Thymus (tissue), 11 donors: ENCODE data around the gene DLG5. TPM values are rescaled to one million over a fixed set of nuclear protein-coding genes. Genes with fewer than 3 reads are reported as not detected.

ENCODE experiments used
- DNase-seq, 9 donors: peaks; one replicate each; pipeline ENCODE4 v3.0.0-alpha.2; 2013; ENCODE audit warnings: low spot score in 9 of 9, low read depth in 6 of 9, missing footprints in 1 of 9
- H3K27ac ChIP-seq, 2 donors: one replicate each; pipeline ENCODE4 v1.5.1; 2013; ENCODE audit warnings: control low read depth in 1 of 2, low read depth in 1 of 2, low read length in 1 of 2, mild to moderate bottlenecking in 1 of 2, moderate library complexity in 1 of 2
- H3K27me3 ChIP-seq, 2 donors: one replicate each; pipeline ENCODE4 v1.5.1; 2013; ENCODE audit warnings: low read length in 1 of 2; ENCODE audit not compliant: control insufficient read depth in 2 of 2, insufficient read depth in 1 of 2
- H3K36me3 ChIP-seq, 2 donors: one replicate each; pipeline ENCODE4 v1.5.1; 2013; ENCODE audit warnings: low read length in 1 of 2, mild to moderate bottlenecking in 1 of 2, moderate library complexity in 1 of 2; ENCODE audit not compliant: control insufficient read depth in 2 of 2, insufficient read depth in 2 of 2
- H3K4me1 ChIP-seq, 2 donors: one replicate each; pipeline ENCODE4 v1.5.1; 2013; ENCODE audit warnings: low read length in 2 of 2; ENCODE audit not compliant: control insufficient read depth in 2 of 2, insufficient read depth in 2 of 2
- H3K4me3 ChIP-seq, 2 donors: one replicate each; pipeline ENCODE4 v1.5.1; 2013; ENCODE audit warnings: low read length in 2 of 2, control low read depth in 1 of 2, mild to moderate bottlenecking in 1 of 2
- H3K9me3 ChIP-seq, 2 donors: one replicate each; pipeline ENCODE4 v1.5.1; 2013; ENCODE audit warnings: low read length in 1 of 2, mild to moderate bottlenecking in 1 of 2; ENCODE audit not compliant: control insufficient read depth in 2 of 2, insufficient read depth in 1 of 2
- WGBS: extraction: QIAGEN DNeasy Blood & Tissue Kit; methylation state at CpG from one replicate; pipeline ENCODE4 v1.1.7; 2013; 5-methylcytosine and 5-hydroxymethylcytosine counted together
- polyA plus RNA-seq: library from polyadenylated mRNA; stranded (reverse); fragments of 200-250 nt; gene quantifications from one replicate; pipeline ENCODE4 v1.2.3, GENCODE V29; 2013
- total RNA-seq: library from RNA; stranded (reverse); fragments of 120-200 nt; gene quantifications from one replicate; pipeline ENCODE4 v1.2.4, GENCODE V29; 2013
- donor health status: healthy.

Gene DLG5
- total and polyA plus RNA-seq, 2 donors, result 6.6 to 25.8 TPM

DNA sequence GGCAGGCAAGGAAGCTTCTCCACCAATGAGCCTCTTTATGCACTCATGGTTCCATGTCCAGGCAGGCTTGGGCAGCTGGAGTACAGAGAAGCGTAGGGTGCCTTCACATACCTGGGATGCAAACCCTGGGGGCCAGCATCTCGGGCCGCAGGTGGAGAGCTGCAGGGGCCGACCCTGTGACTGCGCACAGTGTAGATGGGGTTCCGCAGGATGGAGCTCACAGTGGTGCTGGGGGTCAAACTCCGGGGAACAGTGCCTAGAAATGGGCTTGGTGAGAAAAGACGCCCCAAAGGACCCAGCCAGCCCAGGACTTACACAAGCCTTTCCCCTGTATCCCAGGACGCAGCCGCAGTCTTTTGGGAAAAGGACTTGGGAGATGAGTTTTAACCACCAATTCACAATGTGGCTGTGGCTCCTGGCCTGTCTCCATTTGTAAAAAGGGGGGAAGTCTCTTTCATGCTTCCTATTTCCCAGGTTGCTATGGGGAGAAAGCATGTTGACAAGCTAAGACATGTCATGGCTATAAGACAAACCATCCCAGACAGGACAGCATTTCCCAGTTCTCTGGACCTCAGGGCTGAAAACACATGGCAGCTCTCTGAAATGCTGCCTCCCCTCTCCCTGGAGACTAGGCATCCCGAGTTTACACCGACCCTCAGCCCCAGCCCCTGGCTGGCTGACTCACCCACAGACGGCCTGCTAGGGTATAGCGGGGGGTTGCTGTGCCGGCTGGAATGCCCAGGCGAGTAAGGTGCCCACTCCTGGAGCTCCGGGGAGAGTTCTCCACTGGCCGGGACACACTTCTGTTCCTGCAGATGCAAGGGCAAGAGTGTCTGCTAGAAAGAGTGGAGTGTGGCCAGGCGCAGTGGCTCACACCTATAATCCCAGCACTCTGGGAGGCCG, 107.1 kb downstream of the DLG5 start:
- Histone ChIP-seq H3K4me1 (peaks cover 0 to 8% of the 10 kb centered on the region in 2 donors), H3K36me3 (no peaks in the 10 kb centered on the region), H3K4me3 (no peak overlapping the region), H3K27me3 (no peaks in the 10 kb centered on the region), H3K9me3 (no peaks in the 10 kb centered on the region), H3K27ac (no peak overlapping the region)
- 95% methylated on average over 20 of the region's 20 CpGs for WGBS
- DNase-seq, result no peak

DNA sequence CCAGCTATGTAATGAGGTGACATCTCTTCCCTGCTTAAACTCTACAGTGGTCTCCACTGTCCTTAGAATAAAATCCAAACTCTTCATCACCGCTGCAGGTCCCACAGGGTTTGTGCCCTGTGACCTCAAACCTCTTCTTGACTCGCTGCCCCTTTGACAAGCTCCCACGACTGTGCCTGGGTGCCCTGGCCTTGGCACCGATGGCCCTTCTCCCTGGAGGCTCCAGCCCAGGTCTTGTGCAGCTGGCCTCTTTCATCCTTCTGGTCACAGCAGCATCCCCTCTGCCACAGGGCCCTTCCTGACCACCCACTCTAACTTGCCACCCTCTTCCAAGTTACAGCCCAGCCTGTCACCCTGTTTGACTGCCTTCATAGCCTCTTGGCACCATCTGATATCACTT, 108.2 kb downstream of the DLG5 start:
- Histone ChIP-seq H3K27me3 (no peaks in the 10 kb centered on the region), H3K4me1 (peaks cover 0 to 8% of the 10 kb centered on the region in 2 donors), H3K4me3 (no peak overlapping the region), H3K36me3 (no peaks in the 10 kb centered on the region), H3K9me3 (no peaks in the 10 kb centered on the region), H3K27ac (no peak overlapping the region)
- 99% methylated on average over 4 of the region's 4 CpGs for WGBS
- DNase-seq, result no peak

DNA sequence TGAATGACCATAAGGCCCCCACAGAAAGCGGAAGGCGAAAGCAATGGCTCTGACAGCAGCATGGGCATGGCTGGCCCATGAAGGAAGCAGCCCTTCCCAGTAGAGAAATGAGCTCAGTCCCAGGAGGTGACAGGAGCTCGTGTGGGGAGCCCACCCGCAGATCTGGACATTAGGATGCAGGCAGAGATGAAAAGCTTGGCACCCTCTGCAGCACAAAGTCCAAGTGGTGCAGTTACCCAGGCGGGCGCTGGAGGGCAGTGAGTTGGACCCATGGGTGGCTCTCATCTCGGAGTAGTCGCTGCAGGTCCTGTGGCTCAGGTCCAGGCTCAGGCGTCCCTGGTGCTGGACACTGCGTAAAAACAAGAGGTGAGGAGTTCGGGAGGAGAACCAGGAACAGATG, 109.0 kb downstream of the DLG5 start:
- H3K27ac ChIP-seq, result no peak overlapping the region
- H3K27me3 ChIP-seq, result no peaks in the 10 kb centered on the region
- H3K36me3 ChIP-seq, result no peaks in the 10 kb centered on the region
- H3K4me3 ChIP-seq, result no peak overlapping the region
- peaks cover 0 to 8% of the 10 kb centered on the region in 2 donors for H3K4me1 ChIP-seq
- DNase-seq, result no peak
- 98% methylated on average over 11 of the region's 11 CpGs for WGBS
- no peaks in the 10 kb centered on the region for H3K9me3 ChIP-seq

DNA sequence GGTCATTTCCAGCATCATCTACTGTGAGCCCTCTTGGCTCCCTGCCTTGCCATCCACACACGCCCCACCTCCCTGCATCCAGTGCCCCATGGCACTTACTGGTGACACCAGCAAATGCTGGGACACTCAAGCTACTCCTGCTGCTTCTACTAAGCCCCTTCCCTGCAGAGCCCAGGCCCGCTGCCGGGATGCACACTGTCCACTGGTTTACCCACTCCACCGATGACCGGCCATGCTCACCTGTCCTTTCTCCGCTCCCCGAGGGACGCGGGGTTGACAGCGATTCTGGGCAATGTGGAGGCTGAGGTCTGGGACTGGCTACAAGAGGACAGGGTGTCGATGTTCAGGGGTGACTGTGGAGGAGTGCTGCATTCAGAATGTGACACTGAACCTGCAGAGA, 110.2 kb downstream of the DLG5 start:
- peaks cover 0 to 8% of the 10 kb centered on the region in 2 donors for H3K4me1 ChIP-seq
- DNase-seq, result no peak
- no peaks in the 10 kb centered on the region for H3K9me3 ChIP-seq
- H3K4me3 ChIP-seq, result no peak overlapping the region
- WGBS, result 97% methylated on average over 11 of the region's 11 CpGs
- no peaks in the 10 kb centered on the region for H3K36me3 ChIP-seq
- no peaks in the 10 kb centered on the region for H3K27me3 ChIP-seq
- no peak overlapping the region for H3K27ac ChIP-seq

DNA sequence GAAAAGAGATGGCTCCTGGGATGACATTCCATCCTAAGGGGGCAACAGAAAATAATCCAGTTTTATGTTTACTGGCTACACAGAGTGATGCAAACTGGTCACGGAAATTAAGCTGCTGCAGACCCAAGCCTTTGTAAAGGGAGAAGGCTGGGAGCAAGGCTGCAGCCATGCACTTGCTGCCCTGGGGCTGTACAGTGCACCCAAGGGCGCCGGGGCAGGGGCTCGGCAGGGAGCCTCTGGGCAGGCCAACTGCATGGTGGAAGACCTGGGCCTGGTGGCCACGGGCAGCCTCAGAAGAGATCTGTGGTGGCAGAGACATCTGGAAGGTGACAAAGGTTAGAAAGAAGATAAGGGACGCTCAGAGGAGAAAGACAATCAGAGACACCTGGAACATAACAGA, 113.8 kb downstream of the DLG5 start:
- no peaks in the 10 kb centered on the region for H3K9me3 ChIP-seq

DNA sequence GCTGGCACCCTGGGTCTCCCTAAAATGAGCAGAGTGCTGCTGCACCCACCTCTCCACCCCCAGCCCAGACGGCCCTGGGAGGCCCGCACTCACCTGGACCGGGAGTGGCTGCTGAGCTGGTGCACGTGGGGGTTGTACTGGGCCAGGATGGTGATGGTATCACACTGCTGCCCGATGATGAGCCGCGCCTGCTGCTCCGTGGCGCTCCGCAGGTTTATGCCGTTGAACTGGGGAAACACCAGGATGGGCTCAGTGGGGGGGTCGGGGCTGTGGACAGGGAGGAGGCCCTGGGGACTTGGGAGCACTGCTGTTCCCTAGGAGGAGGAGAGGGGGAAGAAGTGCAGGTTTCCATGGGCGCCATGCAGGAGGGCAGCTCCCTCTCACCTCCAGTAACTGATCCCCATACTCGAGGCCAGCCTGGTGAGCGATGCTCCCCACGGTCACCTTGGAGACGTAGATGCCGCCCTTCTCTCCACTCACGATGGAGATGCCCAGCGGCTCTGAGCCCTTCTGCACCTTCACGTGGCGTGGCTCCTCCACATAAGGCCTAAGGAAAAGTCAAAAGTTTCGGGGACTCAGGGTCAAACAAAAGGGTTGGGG, 114.6 kb downstream of the DLG5 start:
- Histone ChIP-seq H3K4me3 (no peak overlapping the region), H3K4me1 (no peaks in the 10 kb centered on the region), H3K27ac (no peak overlapping the region), H3K9me3 (no peaks in the 10 kb centered on the region), H3K27me3 (no peaks in the 10 kb centered on the region), H3K36me3 (no peaks in the 10 kb centered on the region)
- 97% methylated on average over 23 of the region's 23 CpGs for WGBS
- DNase-seq, result no peak

More for the DNA sequence above, 113.8 kb downstream of the DLG5 start:
- no peaks in the 10 kb centered on the region for H3K36me3 ChIP-seq
- H3K4me1 ChIP-seq, result no peaks in the 10 kb centered on the region
- H3K27ac ChIP-seq, result no peak overlapping the region
- H3K27me3 ChIP-seq, result no peaks in the 10 kb centered on the region
- 96% methylated on average over 6 of the region's 6 CpGs for WGBS
- no peak overlapping the region for H3K4me3 ChIP-seq
- DNase-seq, result no peak

DNA sequence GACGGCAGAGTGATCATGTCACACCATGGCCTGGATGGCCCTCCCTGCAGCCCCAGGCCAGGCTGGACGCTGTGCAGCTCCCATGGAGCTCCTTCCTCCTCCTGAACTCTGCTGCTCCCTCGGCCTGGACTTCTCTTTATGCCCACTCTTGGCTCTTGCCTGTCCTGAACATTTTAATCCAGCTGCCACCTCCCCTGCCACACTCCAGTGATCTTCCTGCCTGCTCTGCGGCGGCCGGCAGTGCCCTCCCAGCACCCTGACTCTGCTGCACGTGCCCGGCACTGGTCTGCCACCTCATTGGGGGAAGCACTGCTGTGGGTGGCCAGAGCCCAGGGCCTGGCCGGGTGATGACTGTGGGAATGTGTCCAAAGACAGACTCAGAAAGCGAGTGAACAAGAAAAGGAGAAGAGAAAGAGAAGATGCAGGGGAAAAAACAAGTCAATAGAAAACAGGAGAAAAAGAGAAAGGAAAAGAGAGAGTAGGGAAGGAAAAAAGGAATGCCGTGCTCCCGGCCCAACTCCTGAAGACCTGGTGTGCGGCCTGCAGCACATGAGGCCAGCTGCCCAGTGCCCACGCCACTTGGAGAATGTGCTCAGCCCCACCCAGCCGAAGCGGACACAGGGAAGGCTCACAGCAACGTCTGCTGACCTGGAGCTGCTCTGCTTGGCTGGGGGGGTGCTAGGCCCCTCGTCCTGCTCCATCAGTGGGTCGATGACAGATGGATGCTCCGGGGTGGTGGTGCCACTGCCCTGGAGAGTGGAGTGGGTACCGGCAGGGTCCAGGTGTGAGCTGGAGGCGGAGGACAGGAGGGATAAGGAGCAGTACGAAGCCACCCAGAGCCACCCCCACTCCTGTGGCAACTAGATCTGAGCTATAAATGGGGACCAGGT, 115.9 kb downstream of the DLG5 start:
- no peaks in the 10 kb centered on the region for H3K27me3 ChIP-seq
- H3K4me1 ChIP-seq, result no peaks in the 10 kb centered on the region
- H3K9me3 ChIP-seq, result no peaks in the 10 kb centered on the region
- H3K4me3 ChIP-seq, result no peak overlapping the region
- no peak for DNase-seq
- H3K36me3 ChIP-seq, result no peaks in the 10 kb centered on the region
- WGBS, result 97% methylated on average over 23 of the region's 23 CpGs
- no peak overlapping the region for H3K27ac ChIP-seq

DNA sequence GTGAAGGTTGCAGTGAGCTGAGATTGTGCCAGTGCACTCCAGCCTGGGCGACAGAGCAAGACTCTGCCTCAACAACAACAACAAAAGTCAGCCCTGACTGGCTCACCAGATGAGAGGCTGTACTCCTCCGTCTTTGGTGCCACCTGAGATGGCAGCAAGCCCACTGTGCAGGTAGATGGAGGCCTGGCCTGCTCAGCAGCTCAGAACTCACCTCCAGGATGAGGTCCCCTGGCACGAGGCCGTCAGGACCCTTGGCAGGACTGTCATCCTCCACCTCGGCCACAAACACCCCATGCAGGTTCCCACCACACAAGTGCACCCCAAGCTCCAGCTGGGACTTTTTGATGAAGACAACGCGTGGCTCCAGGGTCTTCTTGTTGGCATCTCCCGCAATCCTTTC, 117.2 kb downstream of the DLG5 start:
- Histone ChIP-seq H3K27ac (no peak overlapping the region), H3K4me3 (no peak overlapping the region), H3K9me3 (no peaks in the 10 kb centered on the region), H3K36me3 (no peaks in the 10 kb centered on the region), H3K4me1 (no peaks in the 10 kb centered on the region), H3K27me3 (no peaks in the 10 kb centered on the region)
- DNase-seq, result no peak
- 96% methylated on average over 8 of the region's 8 CpGs for WGBS

DNA sequence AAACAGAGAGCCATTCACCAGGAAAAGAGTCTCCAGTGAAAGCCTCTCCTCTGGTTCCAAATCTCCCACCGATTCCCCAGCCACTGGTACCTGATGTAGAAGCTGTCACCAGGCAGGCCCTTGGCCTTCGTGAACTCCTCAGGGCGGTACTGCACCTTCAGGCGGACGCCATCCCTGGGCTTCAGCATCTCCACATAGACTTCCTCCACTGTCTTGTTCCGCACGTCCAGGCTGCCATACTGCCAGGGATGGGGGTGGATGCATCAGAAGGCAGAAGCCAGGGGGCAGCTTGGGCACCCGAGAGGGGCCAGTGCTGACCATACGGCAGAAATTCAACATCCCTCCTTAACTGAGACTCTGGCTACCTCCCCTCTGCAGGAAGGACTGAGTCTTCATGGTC, 118.8 kb downstream of the DLG5 start:
- 98% methylated on average over 9 of the region's 9 CpGs for WGBS
- no peak for DNase-seq
- no peaks in the 10 kb centered on the region for H3K4me1 ChIP-seq
- no peak overlapping the region for H3K27ac ChIP-seq
- no peaks in the 10 kb centered on the region for H3K27me3 ChIP-seq
- H3K9me3 ChIP-seq, result no peaks in the 10 kb centered on the region
- H3K36me3 ChIP-seq, result no peaks in the 10 kb centered on the region
- no peak overlapping the region for H3K4me3 ChIP-seq
